GM21381 (cell line): ENCODE data around the gene APBA1.

Experiments used
- ATAC-seq: cut with Tn5 transposase; IDR thresholded peaks from one replicate; pipeline ENCODE4 v1.9.1; 2021; ENCODE audit warnings: mild to moderate bottlenecking, moderate library complexity; ENCODE audit not compliant: unreplicated experiment

The APBA1 gene

DNA sequence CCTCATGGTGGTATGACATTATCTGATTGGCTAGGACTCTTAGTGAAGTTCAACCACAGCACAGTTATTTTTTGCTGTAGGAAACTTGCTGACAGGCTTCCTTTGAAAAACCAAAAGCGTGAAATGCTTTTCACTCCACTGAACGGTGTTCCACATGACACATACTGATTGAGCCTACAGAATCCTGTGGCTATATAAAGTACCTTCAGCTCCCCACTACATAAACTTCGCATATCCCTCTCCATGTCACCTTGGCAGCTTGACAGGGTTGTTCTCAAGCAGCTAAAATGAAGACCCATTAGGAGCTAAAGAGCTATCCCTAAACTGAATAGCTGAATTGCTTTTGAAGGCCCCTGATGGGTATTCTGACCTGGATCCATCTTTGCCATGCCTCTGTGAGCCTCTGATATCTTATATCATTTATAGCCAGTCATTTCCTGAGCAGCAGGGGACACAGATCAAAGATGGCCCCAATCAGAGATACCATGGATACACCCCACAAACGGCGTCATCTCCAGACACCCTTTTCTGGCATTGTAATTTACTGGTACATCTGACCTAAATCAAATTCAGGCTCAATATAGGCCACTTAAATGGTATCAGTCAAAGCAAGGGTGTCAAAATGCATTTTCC is 91.5 kb downstream of the APBA1 start:
- ATAC-seq: no peak

DNA sequence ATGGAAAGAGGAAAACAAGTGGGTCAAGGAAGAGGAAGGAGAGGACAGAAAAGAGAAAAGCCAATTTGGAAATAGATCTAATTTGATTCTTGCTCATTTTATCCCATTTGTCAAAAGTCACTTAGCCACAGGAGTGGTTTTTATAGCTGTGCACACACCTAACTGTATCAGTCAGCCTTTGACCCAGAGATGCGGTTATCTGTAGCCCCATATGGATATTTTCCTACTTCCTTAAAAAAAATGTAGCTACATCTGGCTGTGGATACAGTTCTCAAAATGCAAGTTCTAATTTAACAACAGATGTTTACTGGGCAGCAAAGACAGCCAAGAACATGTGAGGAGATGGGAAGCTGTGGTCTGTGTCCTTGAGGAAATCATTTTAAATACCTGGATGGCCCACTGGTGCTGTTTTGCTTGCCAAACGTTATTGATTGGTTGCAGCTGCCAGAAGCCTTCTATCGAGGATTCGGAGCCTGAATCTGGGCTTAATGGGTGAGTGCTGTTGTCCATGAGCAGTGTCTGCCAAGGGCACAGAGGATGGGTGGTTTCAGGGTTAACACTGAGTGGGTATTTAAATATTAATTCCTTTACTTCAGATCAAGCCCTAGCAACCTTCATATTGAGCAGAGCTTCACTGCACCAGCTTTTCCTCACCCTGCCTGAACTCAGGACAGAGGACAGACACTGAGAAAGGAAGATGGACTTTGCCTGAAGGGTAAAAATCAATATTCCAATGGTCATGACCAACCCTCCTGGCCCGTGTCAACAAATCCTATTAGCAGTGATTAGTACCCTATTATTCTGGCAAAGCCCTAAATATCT is 92.2 kb downstream of the APBA1 start:
- ATAC-seq: no peak

DNA sequence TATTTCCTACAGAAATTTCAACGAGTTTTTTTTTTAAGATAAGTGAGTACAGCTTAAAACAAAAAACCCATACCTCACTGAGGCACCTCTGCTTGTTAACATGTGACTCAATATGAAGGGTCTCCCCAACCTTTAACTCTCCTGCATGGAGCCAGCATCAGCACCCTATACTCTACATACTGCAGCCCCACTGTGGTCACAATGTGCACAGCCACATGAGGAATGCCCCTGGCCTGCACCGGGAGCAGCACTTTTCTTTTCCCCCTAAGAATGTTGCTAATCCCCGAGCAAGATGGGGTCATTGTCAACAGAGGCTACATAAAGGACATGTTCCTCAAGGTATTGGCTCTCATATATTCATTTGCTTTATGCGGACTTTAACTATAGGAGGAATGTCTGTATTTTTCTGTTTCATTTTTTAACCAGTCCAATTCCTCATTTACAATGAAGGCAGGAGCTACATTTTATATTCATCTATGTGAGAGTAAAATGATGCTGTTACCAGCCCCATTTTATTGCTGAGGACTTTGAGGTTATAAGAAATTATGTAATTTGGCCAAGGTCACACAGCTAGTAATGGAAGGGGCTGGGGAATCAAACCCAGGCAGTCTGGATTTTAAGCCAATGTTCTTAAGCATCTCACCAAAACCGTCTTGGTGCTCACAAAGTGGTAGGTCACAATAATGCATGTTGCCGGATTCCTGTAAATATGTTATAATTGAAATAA is 93.0 kb downstream of the APBA1 start:
- ATAC-seq: no peak

DNA sequence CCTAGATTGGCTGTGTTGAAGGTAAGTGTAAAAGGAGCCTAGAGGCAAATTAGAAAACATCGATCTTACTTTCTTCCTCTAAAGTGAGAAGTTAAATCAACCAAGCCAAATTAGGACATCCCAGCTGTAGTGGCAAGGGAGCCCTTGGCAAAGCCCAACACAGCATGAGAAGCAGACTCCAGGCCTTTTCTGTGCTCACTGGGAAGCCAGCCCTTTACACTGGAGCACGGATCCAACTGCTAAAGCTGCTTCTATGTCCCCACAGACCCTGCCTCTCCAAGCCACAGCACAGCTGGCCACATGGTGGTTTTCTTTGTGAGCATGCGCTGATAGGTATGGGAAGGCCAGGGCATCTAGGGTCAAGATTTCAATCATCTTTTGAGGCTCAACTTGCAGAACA is 94.1 kb downstream of the APBA1 start:
- ATAC-seq: no peak

DNA sequence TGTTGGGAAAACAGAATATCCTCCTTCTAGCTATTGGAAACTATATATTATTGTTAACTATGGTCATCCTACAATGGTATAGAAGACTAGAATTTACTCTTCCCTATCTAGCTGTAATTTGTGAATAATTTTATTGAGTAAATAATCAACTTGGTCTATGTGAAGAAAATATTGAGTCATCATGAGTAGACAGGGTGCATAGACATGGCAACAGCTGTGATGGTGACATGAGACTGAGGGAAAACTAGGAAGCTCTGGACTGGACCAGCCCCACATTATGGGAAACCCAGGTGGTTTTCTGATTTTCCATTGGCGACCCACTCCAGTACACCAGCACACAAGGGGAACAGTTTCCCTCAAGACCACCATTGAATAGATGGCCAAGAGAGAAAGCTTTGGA is 95.0 kb downstream of the APBA1 start:
- ATAC-seq: no peak

DNA sequence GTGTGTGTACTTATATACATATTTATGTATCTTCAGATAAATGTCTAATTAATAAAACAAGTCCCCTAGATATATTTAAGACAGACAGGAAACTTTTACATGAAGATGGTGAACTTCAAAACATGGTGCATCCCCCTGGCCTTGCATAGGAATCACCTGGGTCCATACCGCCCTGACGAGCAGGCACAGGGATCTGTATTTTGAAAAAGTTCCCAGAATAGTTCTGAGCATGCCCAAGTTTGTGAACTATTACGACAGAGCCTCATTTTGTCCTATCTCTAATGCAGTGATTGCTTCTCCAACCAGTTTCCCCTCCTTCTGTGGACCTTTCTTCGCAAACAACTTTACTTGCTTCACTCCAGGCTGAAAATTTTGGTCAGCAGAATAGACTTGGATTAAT is 98.1 kb downstream of the APBA1 start:
- ATAC-seq: no peak

DNA sequence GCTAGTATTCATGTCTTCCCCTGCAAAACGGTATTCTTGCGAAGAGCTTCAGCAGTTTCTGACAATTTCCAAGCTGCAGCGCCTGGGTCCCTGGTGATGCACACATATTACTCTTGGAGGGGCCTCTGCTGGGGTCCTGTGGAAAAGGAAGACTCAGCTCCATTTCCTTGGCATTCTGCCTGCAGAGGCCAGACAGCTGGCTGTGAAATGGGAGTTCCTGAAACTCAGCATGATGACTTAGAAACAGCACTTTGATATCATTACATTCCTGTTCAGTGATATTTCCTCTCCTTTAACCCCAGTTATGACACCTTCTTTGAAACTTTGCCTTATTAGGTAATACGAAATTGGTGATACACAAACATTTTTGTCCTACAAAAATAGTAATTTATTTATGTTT is 98.5 kb downstream of the APBA1 start:
- ATAC-seq: no peak

DNA sequence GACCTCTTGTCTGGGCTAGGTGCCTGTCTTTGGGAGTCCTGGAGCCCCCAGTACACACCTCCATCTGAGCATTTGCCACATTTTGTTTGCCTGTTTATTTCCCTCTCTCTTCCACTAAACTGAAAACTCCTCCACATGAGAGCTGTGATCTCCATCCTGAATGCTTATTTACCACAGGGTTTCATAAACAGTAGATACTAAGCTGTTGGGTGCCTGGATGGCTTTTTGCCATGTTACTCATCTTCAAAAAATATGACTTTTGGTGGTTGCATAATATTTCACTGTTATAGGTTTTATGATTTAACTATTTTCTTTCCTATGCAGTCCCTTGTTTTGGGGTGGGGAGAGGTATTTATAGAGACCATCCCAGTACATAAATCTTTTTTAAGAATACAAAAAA is 99.6 kb downstream of the APBA1 start:
- no peak for ATAC-seq

DNA sequence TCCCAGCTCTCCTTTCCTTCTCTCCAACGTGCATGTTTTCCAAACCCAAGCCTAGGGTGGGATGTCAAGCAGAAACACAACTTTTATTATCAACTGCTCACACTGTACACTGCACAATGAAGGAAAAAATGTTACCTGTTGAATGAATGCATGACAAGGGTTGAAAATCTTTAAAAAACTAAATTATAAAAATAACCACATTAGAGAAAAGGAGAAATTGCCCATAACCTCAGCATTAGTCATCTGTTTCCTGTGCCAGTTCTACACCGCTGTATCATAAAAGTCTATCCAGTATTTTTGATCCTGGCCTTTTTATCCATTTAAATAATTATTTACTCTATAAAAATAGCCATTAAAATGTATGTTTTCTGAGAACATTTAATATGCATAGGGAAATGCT is 101.1 kb downstream of the APBA1 start:
- no peak for ATAC-seq

DNA sequence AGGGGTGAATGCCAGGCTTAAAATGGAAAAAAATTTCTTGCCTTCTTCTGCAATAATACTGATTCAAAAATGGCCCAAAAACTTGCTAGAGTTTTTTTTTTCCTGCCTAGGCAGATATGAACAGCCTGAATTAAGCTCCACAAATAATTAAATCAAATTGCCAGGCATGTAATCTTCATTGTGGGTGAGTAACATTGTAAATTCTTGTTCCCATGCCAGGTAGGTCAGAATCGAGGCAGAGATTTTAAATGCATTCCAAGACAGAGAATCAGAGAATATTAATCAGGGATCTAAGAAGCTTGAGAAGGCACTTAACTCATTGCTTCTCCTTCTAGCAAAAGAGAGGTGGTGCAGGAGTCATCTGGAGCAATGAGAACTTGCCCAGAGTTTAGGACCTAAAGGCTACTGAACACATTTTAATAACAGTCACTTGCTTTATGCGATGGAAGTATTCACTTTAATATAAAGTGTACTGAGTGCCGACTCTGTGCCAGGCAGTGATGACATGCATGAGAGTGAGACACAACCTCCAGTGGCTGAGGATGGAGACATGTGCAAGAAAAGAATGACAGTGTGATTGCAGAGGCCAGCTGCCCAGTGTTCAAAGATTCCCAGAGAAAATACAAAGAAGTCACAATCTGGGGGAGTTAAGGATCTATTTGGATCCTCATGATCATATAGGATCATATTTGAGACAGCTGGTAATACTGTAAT is 102.3 kb downstream of the APBA1 start:
- ATAC-seq: no peak

DNA sequence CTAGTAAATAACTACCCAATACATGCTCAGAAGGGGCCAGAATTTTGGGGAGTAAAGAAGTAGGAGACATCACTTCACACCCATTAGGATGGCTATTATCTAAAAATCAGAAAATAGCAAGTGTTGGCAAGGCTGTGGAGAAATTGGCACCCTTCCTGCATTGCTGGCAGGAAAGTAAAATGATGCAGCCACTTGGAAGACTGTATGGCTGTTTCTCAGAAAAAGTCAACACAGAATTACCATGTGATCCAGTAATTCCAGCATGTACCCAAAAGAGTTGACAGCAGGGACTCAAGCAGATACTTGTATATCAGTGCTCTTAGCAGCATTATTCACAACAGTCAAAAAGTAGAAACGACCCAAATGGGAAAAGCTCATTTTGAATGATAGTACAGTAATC is 107.6 kb downstream of the APBA1 start:
- no peak for ATAC-seq

DNA sequence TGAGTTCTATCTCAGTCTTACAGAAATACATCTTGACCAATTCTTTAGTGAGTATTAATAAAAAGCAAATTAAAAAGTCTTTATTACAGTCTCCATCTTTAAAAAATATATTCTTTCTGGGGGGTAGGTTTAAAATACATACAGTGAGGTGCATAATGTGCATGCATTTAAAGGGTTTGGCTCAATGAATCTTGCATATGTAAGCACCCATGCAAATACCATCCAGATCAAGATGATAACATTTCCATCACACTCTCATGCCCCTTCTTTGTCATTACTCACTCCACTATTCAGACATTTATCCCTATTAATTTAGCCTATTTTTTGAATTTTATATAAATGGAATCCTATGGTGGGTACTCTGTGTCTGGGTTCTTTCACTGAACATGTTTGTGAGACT is 113.0 kb downstream of the APBA1 start:
- no peak for ATAC-seq

DNA sequence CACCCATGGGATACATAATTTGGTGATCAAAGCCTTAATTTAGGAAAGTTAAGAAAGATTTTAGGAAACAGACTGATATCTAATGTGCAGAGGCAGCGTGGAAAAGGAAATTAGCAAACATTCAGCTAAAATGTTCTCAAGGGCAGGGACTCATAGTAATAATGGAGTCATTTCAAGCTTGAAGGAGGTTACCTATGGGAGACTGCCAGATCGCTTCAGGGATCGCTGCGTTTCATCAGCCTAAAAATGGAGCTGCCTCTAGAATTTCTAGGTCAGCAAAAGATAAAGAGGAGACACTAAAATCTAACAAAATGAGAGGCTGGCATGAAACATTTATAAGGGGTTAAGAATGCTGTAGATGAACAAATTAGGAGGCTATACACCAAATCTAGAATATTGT is 115.5 kb downstream of the APBA1 start:
- ATAC-seq: no peak

DNA sequence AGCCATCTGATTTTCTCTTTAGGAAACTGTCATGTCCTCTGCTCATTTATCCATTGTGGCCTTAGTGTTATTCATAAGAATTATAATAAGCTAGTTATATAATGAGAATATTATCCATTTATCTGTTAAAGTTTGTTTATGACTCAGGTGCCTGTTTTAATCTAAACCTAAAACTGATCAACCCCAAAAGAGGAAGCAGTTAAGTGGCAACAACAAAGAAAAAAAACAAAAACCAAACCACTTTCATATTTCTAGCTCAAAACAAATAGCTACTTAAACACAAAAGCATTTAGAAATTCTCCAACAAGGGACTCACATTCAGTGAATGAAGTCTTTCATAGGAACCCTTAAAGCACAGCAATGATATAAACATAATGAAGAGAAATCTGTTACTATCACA is 116.4 kb downstream of the APBA1 start:
- no peak for ATAC-seq

DNA sequence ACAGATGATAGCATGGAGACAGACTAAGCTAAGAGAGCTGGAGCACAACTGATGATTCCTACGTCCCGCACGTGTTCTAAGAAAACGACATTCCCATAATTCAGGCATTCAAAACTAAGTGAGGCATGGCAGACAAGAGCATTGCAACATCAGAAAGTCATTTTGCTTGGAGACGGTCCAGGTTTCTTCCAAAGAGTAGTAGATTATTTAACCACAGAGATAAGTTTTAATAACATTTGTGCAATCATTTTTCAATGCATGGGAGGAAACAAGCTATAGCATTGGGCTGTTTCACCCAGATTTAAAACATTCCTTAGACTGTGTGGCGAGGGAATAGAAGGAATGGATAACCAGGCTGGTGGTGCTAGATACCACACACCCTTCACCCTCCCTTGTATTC is 117.2 kb downstream of the APBA1 start:
- ATAC-seq: no peak

DNA sequence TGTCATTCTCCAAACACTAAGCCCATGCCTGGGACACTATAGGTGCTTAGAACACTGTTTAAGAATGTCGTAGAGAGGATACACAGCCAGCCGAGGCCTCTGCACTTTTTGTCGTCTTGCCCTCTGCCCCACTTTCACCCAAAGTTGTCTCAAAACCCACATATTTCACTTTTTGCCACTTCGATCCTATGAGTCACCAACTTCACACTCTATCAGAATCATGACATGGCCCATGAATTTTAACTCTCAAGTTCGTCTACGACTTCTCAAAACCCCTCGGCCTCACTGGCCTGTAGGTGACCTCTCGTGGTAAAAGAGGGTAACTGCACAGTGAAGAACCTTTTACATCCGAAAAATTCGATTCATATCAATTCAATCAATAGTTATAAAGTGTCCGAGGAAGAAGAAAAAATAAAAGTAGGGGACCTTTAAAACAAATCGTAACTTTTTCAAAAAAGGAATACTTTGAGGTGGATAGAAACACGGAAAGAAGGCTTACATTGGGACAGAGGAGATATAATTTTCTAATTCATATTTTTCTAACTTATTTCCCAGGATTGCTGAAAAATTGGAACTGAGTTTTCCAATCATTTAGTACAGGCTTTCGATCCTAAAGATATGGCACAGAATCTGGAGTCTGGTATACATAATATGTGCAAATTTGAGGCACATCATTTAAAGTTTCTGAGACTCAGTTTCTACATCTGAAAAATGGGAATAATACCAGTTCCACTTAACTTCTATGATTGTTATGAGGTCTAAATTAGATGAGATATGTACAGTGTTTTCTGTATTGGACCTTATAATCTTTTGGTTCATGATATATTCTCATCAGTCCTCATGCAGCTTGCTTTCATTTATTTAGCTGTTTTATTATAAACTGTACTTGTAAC is 122.6 kb downstream of the APBA1 start:
- ATAC-seq: no peak

DNA sequence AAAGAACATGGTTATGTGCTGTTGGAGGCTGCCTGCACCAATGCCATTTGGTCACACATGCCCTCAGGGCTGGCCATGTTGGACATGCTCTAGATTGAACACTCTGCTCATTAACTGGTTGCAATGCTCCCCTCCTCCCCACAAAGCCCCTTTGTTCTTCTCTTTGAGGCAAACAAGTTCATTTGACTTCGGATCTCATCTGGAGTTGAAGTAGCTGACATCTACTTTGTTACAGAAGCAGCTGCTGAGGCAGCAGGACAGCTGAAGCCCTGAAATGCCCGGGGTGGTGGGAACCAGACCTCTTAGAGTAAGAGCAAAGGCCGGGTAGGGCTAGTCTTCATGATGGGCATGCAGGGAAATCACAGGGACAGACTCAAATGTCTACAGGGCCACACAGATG is 123.5 kb downstream of the APBA1 start:
- no peak for ATAC-seq

DNA sequence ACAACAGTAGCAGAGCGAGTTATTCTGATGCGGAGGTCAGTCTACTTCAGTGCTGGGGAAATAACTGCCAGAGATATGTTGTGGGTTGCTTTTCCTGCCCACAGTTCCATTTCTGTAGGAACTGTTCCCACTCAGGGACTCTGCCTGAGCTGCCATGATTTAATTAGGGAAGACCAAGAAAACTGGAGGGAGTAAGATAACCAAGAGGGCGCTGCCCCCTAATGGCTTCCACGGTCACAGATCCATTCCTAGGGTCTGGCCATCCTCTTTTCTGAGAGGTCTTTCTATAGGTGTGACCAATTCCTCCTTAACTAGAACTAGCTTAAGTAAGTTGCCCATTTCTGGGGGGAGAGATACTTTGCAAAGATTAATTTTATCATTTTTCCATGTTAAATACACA is 125.9 kb downstream of the APBA1 start:
- ATAC-seq: no peak

DNA sequence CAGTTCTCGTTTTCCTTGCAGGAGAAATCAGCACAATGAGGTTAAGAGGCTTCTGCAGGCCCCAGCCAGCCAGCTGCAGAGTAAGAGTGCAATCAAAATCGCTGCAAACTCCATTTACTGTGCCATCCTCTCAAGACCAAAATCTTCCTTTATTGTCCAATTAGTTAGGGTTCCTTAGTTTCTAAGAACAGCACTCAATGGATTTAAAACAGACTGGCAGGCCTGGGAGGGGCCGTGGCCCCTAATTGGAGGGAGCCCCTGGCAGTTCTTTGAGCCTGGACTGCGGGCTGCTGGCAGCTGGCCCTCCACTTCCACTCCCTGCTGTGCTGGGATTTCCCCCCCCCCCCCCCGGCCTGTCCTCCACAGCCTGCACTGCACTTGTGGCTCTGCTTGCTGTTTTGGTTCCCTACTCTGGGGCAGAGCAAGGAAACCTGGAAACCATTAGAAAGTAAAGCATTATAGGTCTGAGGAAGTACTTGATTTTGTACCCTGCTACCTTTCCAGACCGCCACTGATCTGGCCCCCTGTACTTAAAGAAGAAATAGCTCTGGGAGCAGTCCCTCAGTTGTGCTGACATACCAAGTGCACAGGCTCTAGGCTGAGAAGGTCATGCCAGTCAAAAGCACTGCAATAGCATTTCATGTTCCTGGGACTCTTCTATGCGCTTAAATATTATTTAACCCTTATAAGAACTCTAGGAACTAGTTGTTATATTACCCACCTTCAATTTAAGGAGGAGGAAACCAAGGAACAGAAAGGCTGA is 129.0 kb downstream of the APBA1 start:
- ATAC-seq: no peak

DNA sequence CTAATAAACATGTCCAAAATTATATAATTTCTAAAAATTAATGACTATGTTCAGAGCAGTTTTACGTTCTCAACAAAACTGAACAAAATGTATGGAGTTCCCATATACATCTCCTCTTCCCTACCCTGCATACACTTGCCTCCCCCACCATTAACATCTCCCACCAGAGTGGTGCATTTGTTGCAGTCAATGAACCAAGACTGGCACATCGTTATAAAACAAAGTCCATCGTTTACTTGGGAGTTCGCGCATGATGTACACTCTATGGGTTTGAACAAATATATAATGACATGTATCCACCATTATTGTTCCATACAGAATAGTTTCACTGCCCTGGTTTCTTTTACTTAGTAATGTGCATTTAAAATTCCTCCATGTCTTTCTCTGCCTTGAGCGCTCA is 130.1 kb downstream of the APBA1 start:
- ATAC-seq: no peak
